HG03095 (cell line): ENCODE measurements around the gene CHP1.
"Not testable (repeated sequence)": the region's sequence is repeated elsewhere in the genome, so short reads cannot be mapped to it uniquely, and the experiment has no call there.

ENCODE experiments used
- ATAC-seq: cut with Tn5 transposase; IDR thresholded peaks from one replicate; pipeline ENCODE4 v1.9.1; 2021; ENCODE audit warnings: moderate library complexity; ENCODE audit not compliant: unreplicated experiment

CHP1 gene

GRCh38 chr15:41256103-41256502 lies 25.0 kb downstream of the CHP1 start:
- ATAC-seq, result no peak

GRCh38 chr15:41256577-41257038 lies 25.5 kb downstream of the CHP1 start:
- no peak for ATAC-seq

GRCh38 chr15:41258750-41259471 lies 27.8 kb downstream of the CHP1 start:
- no peak for ATAC-seq

GRCh38 chr15:41259546-41260189 lies 28.6 kb downstream of the CHP1 start:
- no peak for ATAC-seq

GRCh38 chr15:41260924-41261323 lies 29.9 kb downstream of the CHP1 start:
- ATAC-seq, result not testable (repeated sequence)

- no peak for ATAC-seq
Observed at GRCh38 chr15:41262571-41262970, 31.5 kb downstream of the CHP1 start.

- no peak for ATAC-seq
Observed at GRCh38 chr15:41263891-41264351, 32.9 kb downstream of the CHP1 start.

GRCh38 chr15:41269887-41270286 lies 38.8 kb downstream of the CHP1 start:
- no peak for ATAC-seq

- ATAC-seq, result no peak
Observed at GRCh38 chr15:41276831-41277230, 45.8 kb downstream of the CHP1 start.

- ATAC-seq, result no peak
Observed at GRCh38 chr15:41278319-41278718, 47.3 kb downstream of the CHP1 start.

GRCh38 chr15:41279535-41280283 lies 48.6 kb downstream of the CHP1 start:
- ATAC-seq, result no peak

GRCh38 chr15:41281236-41281635 lies 50.2 kb downstream of the CHP1 start:
- no peak for ATAC-seq

GRCh38 chr15:41282436-41282835 lies 51.4 kb downstream of the CHP1 start:
- not testable (repeated sequence) for ATAC-seq

- ATAC-seq, result not testable (repeated sequence)
Observed at GRCh38 chr15:41282980-41283652, 52.0 kb downstream of the CHP1 start.

- peak; percentile 93 for ATAC-seq
Observed at GRCh38 chr15:41283653-41284426, 52.8 kb downstream of the CHP1 start.

GRCh38 chr15:41284427-41285177 lies 53.5 kb downstream of the CHP1 start:
- no peak for ATAC-seq

GRCh38 chr15:41285285-41285684 lies 54.2 kb downstream of the CHP1 start:
- ATAC-seq, result no peak

GRCh38 chr15:41286665-41287333 lies 55.7 kb downstream of the CHP1 start:
- no peak for ATAC-seq

- ATAC-seq, result no peak
Observed at GRCh38 chr15:41288464-41288863, 57.4 kb downstream of the CHP1 start.
